GM12878 (cell line): ENCODE results near the gene DNASE1L3. TPM values are rescaled to one million over a fixed set of nuclear protein-coding genes. Genes with fewer than 3 reads are reported as not detected.

Experiments
- BHLHE40 ChIP-seq, 2 experiments: fragments of 450-650 bp in 1 of 2; IDR thresholded peaks; 2 replicates each; pipeline ENCODE4 v1.6.1; 2011 to 2017; ENCODE audit warnings: low read depth in 2 of 2, borderline replicate concordance in 1 of 2, improper control_type of control experiment in 1 of 2, low read length in 1 of 2, mild to moderate bottlenecking in 1 of 2
- MXI1 ChIP-seq: fragments of 150-350 bp; IDR thresholded peaks from 2 replicates; pipeline ENCODE4 v1.6.1; 2011; ENCODE audit warnings: low read depth, mild to moderate bottlenecking, inconsistent platforms, low read length, improper control_type of control experiment
- NFYB ChIP-seq: IDR thresholded peaks from 2 replicates; pipeline ENCODE4 v1.6.1; 2011; ENCODE audit warnings: low read depth, mild to moderate bottlenecking, low read length, improper control_type of control experiment, moderate library complexity; ENCODE audit not compliant: insufficient read depth
- NR2F1 ChIP-seq: fragments of 450-650 bp; conservative IDR thresholded peaks from 2 replicates; pipeline ENCODE4 v1.6.1; 2017; ENCODE audit warnings: mild to moderate bottlenecking
- STAT3 ChIP-seq: IDR thresholded peaks from 2 replicates; pipeline ENCODE4 v1.6.1; 2011; ENCODE audit warnings: low read depth, low read length, improper control_type of control experiment
- polyA plus RNA-seq, 11 experiments: library from polyadenylated mRNA; depleted of rRNA in 4 of 11; unstranded in 6 of 11; stranded (reverse) in 5 of 11; fragments of >200 nt; fragmentation: Nextera tagmentation in 4 of 11; fragmentation: Illumina TruSeq in 1 of 11; extraction: Ambion mirVana in 4 of 11; extraction: Trizol in 1 of 11; gene quantifications; 1 replicate in 1 of 11; 2 replicates in 10 of 11; pipeline versions ENCODE4 v1.2.1 to v1.2.3, GENCODE V29; 2011 to 2016; ENCODE audit warnings: inconsistent platforms in 2 of 11, missing spikeins in 2 of 11, low read depth in 1 of 11
- total RNA-seq, 4 experiments: library from RNA; depleted of rRNA in 3 of 4; stranded (reverse); fragments of >200 nt in 3 of 4; fragmentation: Illumina TruSeq in 1 of 4; extraction: Trizol in 1 of 4; gene quantifications; 2 replicates each; pipeline versions ENCODE4 v1.2.1 to v1.2.3, GENCODE V29; 2013 to 2021
- TF ChIP-seq, protein P1 (sequence below): fragments of 450-650 bp; IDR thresholded peaks from 2 replicates; pipeline ENCODE4 v1.6.1; 2016; ENCODE audit warnings: mild to moderate bottlenecking
- TF ChIP-seq, protein P2 (sequence below): IDR thresholded peaks from 2 replicates; pipeline ENCODE4 v1.6.1; 2012; ENCODE audit warnings: mild to moderate bottlenecking, low read depth, low read length
- TF ChIP-seq, protein P3 (sequence below): IDR thresholded peaks from 2 replicates; pipeline ENCODE4 v1.6.1; 2012; ENCODE audit warnings: improper control_type of control experiment, low read depth, low read length; ENCODE audit not compliant: insufficient replicate concordance

Gene DNASE1L3
- total and polyA plus RNA-seq, 10 of the 15 experiments (the other 5 are each of a cell fraction or from before 2014, with no cell fraction given), result 3.2 to 72.1 (median 6.3) TPM

DNA sequence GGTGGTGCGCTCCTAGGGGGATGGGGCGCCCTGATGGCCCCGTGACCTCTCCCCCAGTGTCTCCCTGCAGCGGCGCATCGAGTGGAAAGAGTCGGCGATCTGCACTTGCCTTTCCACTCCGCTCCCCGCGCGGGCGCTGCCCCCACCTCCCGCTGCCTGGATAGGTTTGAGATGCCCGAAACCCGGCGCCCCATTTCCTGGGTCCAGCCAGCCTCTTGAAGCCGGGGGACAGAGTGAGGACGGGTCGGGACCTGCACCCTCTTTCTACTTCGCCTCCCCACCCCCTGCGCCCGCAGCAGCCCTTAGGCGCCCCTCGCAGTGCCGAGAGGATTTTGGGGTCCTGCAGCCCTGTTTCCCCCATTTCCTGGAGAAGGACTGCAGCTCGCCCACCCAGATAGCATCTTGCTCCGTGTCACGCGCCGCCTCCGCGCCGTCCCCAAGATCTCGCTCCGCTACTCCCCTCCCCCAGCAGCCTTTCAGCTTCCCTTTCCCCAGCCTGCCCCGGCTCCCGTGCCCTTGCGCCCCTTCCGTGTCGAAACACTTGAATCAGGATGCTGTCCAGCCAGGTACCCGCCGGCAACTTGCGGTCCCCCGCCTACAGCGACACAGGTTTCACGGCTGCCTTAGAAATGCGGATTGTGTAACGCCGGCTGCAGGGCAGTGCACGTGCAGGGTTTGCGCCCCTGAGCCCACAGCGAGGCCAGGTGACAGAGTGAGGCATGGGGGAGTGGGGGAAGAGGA, 27.3 kb upstream of the DNASE1L3 start (continued):
- TF ChIP-seq, protein P1, sequence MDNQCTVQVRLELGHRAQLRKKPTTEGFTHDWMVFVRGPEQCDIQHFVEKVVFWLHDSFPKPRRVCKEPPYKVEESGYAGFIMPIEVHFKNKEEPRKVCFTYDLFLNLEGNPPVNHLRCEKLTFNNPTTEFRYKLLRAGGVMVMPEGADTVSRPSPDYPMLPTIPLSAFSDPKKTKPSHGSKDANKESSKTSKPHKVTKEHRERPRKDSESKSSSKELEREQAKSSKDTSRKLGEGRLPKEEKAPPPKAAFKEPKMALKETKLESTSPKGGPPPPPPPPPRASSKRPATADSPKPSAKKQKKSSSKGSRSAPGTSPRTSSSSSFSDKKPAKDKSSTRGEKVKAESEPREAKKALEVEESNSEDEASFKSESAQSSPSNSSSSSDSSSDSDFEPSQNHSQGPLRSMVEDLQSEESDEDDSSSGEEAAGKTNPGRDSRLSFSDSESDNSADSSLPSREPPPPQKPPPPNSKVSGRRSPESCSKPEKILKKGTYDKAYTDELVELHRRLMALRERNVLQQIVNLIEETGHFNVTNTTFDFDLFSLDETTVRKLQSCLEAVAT, result peak; percentile 95
- TF ChIP-seq NR2F1 (peak; percentile 1; the same call in 1 of the 2 replicates), NFYB (no peak), MXI1 (peak; percentile 73; the same call in 1 of the 2 replicates), STAT3 (no peak), BHLHE40 (IDR thresholded peaks at IDR 0.05; ENCODE audit: borderline replicate concordance in 1 of 2, low read depth in 2 of 2, low read length in 1 of 2) (peak; percentile 91 to 97)
- TF ChIP-seq, protein P2, sequence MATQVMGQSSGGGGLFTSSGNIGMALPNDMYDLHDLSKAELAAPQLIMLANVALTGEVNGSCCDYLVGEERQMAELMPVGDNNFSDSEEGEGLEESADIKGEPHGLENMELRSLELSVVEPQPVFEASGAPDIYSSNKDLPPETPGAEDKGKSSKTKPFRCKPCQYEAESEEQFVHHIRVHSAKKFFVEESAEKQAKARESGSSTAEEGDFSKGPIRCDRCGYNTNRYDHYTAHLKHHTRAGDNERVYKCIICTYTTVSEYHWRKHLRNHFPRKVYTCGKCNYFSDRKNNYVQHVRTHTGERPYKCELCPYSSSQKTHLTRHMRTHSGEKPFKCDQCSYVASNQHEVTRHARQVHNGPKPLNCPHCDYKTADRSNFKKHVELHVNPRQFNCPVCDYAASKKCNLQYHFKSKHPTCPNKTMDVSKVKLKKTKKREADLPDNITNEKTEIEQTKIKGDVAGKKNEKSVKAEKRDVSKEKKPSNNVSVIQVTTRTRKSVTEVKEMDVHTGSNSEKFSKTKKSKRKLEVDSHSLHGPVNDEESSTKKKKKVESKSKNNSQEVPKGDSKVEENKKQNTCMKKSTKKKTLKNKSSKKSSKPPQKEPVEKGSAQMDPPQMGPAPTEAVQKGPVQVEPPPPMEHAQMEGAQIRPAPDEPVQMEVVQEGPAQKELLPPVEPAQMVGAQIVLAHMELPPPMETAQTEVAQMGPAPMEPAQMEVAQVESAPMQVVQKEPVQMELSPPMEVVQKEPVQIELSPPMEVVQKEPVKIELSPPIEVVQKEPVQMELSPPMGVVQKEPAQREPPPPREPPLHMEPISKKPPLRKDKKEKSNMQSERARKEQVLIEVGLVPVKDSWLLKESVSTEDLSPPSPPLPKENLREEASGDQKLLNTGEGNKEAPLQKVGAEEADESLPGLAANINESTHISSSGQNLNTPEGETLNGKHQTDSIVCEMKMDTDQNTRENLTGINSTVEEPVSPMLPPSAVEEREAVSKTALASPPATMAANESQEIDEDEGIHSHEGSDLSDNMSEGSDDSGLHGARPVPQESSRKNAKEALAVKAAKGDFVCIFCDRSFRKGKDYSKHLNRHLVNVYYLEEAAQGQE, result 0 out of 2 replicates have a peak, but pooled peaks have one; percentile 42
- TF ChIP-seq, protein P3, sequence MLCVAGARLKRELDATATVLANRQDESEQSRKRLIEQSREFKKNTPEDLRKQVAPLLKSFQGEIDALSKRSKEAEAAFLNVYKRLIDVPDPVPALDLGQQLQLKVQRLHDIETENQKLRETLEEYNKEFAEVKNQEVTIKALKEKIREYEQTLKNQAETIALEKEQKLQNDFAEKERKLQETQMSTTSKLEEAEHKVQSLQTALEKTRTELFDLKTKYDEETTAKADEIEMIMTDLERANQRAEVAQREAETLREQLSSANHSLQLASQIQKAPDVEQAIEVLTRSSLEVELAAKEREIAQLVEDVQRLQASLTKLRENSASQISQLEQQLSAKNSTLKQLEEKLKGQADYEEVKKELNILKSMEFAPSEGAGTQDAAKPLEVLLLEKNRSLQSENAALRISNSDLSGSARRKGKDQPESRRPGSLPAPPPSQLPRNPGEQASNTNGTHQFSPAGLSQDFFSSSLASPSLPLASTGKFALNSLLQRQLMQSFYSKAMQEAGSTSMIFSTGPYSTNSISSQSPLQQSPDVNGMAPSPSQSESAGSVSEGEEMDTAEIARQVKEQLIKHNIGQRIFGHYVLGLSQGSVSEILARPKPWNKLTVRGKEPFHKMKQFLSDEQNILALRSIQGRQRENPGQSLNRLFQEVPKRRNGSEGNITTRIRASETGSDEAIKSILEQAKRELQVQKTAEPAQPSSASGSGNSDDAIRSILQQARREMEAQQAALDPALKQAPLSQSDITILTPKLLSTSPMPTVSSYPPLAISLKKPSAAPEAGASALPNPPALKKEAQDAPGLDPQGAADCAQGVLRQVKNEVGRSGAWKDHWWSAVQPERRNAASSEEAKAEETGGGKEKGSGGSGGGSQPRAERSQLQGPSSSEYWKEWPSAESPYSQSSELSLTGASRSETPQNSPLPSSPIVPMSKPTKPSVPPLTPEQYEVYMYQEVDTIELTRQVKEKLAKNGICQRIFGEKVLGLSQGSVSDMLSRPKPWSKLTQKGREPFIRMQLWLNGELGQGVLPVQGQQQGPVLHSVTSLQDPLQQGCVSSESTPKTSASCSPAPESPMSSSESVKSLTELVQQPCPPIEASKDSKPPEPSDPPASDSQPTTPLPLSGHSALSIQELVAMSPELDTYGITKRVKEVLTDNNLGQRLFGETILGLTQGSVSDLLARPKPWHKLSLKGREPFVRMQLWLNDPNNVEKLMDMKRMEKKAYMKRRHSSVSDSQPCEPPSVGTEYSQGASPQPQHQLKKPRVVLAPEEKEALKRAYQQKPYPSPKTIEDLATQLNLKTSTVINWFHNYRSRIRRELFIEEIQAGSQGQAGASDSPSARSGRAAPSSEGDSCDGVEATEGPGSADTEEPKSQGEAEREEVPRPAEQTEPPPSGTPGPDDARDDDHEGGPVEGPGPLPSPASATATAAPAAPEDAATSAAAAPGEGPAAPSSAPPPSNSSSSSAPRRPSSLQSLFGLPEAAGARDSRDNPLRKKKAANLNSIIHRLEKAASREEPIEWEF, result no peak
